Skin epidermis (tissue), 12 donors: ENCODE data around the gene CCDC89.
"Not testable (repeated sequence)": the region's sequence is repeated elsewhere in the genome, so short reads cannot be mapped to it uniquely, and the experiment has no call there.

ENCODE experiments used
- H3K27ac ChIP-seq, 21 experiments: fragments of 200-600 bp; sonication (generic) in 11 of 21; one replicate each; pipeline ENCODE4 v1.5.0; 2020; ENCODE audit warnings: mild to moderate bottlenecking in 3 of 21, inconsistent platforms in 2 of 21, moderate library complexity in 2 of 21
- H3K4me3 ChIP-seq, 7 experiments: fragments of 200-600 bp; sonication (generic) in 2 of 7; one replicate each; pipeline ENCODE4 v1.5.0; 2020; ENCODE audit warnings: inconsistent platforms in 2 of 7, mild to moderate bottlenecking in 2 of 7, moderate library complexity in 1 of 7

The CCDC89 gene

GRCh38 chr11:85661972-85662664 is 23.9 kb downstream of the CCDC89 start:
- Histone ChIP-seq H3K27ac (peak overlapping the region in 3 of 21 experiments; percentile 6 to 97 (median 29)), H3K4me3 (peak overlapping the region in 6 of 7 experiments; percentile 7 to 99 (median 90))

GRCh38 chr11:85658180-85658579 is 27.8 kb downstream of the CCDC89 start:
- H3K4me3 ChIP-seq = no peak overlapping the region
- no peak overlapping the region for H3K27ac ChIP-seq

GRCh38 chr11:85656777-85657176 is 29.2 kb downstream of the CCDC89 start:
- Histone ChIP-seq H3K4me3 (no peak overlapping the region), H3K27ac (no peak overlapping the region)

- not testable (repeated sequence) for H3K27ac ChIP-seq, H3K4me3 ChIP-seq
Observed at GRCh38 chr11:85654343-85654742, 31.7 kb downstream of the CCDC89 start.

- H3K4me3 ChIP-seq = no peak overlapping the region
- no peak overlapping the region for H3K27ac ChIP-seq
Observed at GRCh38 chr11:85652786-85653447, 33.1 kb downstream of the CCDC89 start.

- no peak overlapping the region for H3K27ac ChIP-seq
- no peak overlapping the region for H3K4me3 ChIP-seq
Observed at GRCh38 chr11:85651118-85651517, 34.9 kb downstream of the CCDC89 start.

GRCh38 chr11:85647604-85648299 is 38.2 kb downstream of the CCDC89 start, which contains the start of gene TMEM126A:
Gene TMEM126A, plus strand, starts transcription at chr11:85647967. Its CDS starts 2,289 bp downstream, at chr11:85650256.
- H3K4me3 ChIP-seq = peak within 1 kb of the TSS; percentile 54 to 73 (median 62)
- peak within 1 kb of the TSS in 20 of 21 experiments; percentile 45 to 91 (median 76) for H3K27ac ChIP-seq

GRCh38 chr11:85647078-85647477 is 38.9 kb downstream of the CCDC89 start:
- Histone ChIP-seq H3K27ac (peak overlapping the region in 19 of 21 experiments; percentile 54 to 91 (median 76)), H3K4me3 (peak overlapping the region; percentile 54 to 73 (median 62))

- no peak overlapping the region for H3K27ac ChIP-seq
- H3K4me3 ChIP-seq = no peak overlapping the region
Observed at GRCh38 chr11:85643191-85643614, 42.8 kb downstream of the CCDC89 start.

GRCh38 chr11:85634747-85635146 is 51.2 kb downstream of the CCDC89 start:
- no peak overlapping the region for H3K27ac ChIP-seq

More at GRCh38 chr11:85634747-85635146, 51.2 kb downstream of the CCDC89 start:
- H3K4me3 ChIP-seq = no peak overlapping the region
